ENCODE measurements around the gene EPB41.
"Not testable (repeated sequence)": the region's sequence is repeated elsewhere in the genome, so short reads cannot be mapped to it uniquely, and the experiment has no call there.

EPB41 gene

GRCh38 chr1:28982198-28982597, 67.8 kb downstream of the EPB41 start:
- DNase-seq (ENCODE audit: low read depth), result no peak

DNA sequence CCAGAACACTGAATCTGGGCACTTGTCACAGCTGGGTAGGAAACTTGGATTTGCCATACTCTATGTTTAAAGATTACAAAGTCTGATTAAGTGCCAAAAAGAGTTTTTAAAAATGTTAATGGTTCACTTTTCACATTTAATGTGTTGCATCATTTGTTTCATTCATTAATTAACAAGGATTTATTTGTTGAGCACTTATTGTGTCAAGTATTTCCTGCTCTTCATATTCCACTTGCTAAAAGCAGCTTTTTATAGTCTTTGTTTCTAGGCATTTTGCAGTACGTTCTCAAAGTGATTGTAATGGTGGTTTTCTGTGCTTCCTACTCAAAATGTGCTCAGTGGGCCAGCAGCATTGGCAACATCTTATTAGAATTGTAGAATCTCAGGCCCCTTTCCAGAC, 68.7 kb downstream of the EPB41 start:
- no peak for DNase-seq (ENCODE audit: low read depth)

- DNase-seq (ENCODE audit: low read depth), result no peak
Observed at GRCh38 chr1:28983509-28984310, 69.3 kb downstream of the EPB41 start.

DNA sequence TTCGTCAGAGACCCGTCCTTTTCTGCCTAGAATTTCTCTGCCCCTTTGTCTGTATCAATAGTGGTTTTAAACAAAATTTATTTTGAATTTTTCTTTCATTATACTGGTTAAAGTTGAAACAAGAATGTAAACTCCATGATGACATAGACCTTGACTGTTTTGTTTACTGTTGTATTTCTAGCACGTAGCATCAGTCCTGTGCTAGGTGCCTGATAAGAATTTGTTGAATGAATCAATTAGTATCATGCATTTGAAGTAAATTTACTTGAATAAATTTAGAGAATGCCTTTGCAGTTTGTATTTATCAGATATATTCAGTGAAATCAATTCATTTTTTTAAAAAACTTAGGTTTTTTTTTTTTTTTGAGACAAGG, 69.9 kb downstream of the EPB41 start:
- DNase-seq (ENCODE audit: low read depth), result no peak

DNA sequence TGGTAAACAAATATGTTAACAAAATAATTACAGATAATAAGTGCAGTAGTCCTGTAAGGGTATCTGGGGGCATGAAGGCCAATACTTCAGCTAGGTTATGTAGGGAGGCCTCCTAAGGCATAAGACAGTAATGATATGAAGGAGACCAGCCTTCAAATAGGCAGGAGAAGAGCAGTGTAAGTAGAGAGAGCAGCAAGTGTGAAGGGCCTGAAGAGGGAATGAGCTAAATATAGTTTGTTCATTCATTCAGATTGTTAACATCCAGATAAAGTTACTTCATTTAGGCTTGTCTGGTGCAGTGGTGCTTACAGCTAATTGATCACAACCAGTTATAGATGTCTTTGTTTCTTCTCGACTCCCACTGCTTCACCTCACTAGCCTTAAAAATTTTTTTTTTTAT, 71.1 kb downstream of the EPB41 start:
- DNase-seq (ENCODE audit: low read depth), result no peak

DNA sequence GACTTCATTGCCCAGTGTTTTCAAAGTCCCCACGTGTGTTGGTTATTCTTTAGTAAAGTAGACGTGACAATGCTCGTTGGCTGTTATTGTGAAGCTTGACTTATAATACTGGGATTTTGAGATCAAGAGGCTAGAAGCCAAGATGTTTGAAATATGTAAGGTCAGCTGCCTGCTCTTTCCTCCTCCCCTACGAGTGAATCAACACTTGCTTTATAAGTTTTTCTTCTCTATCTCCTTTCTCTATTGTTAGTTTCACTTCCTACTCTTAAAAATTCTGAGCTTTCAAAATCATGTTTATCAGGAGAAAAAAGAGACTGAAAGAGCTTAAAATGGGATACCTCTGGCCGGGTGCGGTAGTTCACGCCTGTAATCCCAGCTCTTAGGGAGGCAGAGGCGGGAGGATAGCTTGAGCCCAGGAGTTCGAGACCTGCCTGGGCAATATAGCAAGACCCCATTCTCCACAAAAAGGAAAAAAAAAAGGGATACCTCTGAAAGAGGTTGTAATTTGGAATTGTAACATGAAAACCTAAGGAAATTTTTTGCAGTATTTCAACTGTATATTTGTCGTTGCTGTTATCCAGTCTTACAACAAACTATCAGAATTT, 72.0 kb downstream of the EPB41 start:
- no peak for DNase-seq (ENCODE audit: low read depth)

GRCh38 chr1:29002792-29003191, 88.4 kb downstream of the EPB41 start:
- DNase-seq (ENCODE audit: low read depth), result no peak

DNA sequence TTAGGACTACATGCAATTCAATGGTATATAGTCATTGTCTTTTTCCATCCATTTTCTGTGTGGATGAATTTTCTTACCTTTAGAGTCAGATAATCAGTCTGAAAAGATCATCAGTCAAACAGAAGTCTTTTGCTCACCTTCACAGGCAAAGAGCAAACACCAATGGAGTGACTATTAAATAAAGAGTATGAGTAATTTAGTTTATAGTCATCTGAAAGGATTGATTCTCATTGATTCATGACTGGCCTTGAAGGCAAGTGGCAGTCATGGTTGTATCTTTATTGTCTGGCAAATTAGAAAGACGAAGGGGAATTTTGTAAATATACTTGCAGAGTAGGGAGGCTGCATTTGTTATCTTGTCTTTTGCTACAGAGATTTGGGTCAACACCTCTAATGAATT, 89.9 kb downstream of the EPB41 start:
- no peak for DNase-seq (ENCODE audit: low read depth)

- no peak for DNase-seq (ENCODE audit: low read depth)
Observed at GRCh38 chr1:29004798-29005197, 90.4 kb downstream of the EPB41 start.

- no peak for DNase-seq (ENCODE audit: low read depth)
Observed at GRCh38 chr1:29011775-29012174, 97.4 kb downstream of the EPB41 start.

GRCh38 chr1:29017235-29017634, 102.9 kb downstream of the EPB41 start:
- no peak for DNase-seq (ENCODE audit: low read depth)

GRCh38 chr1:29017975-29018712, 103.8 kb downstream of the EPB41 start:
- DNase-seq (ENCODE audit: low read depth), result no peak

DNA sequence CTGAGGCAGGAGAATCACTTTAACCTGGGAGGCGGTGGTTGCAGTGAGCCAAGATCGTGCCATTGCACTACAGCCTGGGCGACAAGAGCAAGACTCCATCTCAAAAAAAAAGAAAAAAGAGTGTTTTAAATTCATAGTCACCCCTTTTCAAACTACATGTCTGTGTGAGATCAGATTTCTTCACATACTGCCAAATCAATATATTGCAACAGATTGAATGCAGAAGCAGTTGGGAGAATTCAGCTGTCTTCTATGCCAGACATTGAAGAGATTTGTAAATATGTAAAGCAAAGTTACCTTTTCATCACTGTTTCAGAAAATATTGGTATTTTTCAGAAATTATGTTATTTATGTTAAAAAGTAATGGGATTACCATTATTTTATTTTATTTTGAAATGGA, 108.3 kb downstream of the EPB41 start:
- no peak for DNase-seq (ENCODE audit: low read depth)

GRCh38 chr1:29029667-29030066, 115.3 kb downstream of the EPB41 start:
- DNase-seq (ENCODE audit: low read depth), result no peak

GRCh38 chr1:29032841-29033240, 118.5 kb downstream of the EPB41 start:
- no peak for DNase-seq (ENCODE audit: low read depth)

GRCh38 chr1:29033829-29034466, 119.6 kb downstream of the EPB41 start:
- DNase-seq (ENCODE audit: low read depth), result no peak

GRCh38 chr1:29043274-29043965, 129.1 kb downstream of the EPB41 start:
- DNase-seq (ENCODE audit: low read depth), result no peak

GRCh38 chr1:29044010-29044409, 129.6 kb downstream of the EPB41 start:
- DNase-seq (ENCODE audit: low read depth), result no peak

DNA sequence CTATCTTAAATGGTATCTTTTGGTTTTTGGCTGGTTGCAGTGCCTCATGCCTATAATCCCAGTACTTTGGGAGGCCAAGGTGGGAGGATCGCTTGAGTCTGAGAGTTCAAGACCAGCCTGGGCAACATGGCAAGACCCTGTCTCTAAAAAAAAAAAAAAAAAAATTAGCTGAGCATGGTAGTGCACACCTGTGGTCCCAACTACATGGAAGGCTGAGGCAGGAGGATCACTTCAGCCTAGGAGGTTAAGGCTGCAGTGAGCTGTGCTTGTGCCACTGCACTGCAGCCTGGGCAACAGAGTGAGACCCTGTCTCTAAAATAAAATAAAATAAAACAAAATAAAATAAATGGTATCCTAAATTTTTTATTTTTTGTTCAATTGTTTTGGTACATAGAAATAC, 131.3 kb downstream of the EPB41 start:
- DNase-seq (ENCODE audit: low read depth), result not testable (repeated sequence)

DNA sequence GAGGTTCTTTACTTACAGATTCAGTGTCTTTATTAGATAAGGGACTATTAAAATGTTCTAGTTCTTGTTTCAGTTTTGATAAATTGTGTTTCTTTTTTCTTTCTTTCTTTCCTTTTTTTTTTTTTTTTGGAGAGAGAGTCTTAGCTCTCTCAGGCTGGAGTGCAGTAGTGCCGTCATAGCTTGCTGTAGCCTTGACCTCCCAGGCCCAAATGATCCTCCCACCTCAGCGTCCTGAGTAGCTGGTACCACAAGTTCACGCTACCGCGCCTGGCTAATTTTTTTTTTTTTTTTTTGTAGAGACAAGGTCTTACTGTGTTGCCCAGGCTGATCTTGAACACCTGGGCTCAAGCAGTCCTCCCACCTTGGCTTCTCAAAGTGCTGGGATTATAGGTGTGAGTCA, 132.8 kb downstream of the EPB41 start:
- DNase-seq (ENCODE audit: low read depth), result no peak

DNA sequence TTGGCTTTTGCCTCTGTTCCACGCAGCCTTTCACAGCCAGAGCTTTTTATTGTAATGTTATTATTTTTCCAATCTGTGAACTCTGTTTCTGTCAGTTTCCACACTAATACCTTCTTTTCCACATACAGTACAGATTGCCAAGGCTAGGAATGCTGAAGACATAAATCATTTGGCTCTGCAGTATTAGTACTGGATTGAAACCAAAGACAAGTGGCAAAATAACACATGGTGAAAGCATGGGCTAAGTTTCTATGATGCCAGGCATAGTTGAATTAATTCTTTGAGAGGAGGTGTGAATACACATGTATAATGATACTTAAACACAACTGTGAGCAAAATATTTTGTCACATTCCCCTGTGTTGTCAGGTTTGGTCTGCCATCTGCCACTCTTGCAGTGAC, 135.8 kb downstream of the EPB41 start:
- no peak for DNase-seq (ENCODE audit: low read depth)

DNA sequence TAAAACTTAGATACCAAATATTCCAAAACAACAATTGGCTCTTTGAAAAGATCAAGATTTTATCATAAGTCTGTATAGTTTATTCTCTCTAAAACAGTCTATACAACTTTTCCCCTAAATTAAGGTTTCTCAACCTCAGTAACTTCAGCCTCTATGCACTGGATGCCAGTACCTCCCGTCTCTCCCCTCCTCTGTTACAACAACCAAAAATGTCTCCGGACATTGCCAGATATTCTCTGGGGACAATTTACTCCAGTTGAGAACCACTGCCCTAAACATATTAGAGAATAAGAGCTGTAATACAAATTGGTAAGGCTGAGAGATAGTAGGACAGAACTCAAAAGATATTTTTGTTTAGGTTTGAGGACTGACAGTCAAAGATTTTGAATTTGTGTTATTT, 137.7 kb downstream of the EPB41 start:
- DNase-seq (ENCODE audit: low read depth), result no peak

All from HS-27A (cell line).